NCI-H526 treated with DMSO at 0.1 percent for 48 hours (cell line): ENCODE data around the gene MAGEL2.
A peak's percentile ranks its signal among the peaks of the same experiment; 100 is the strongest.

Experiments used
- DNase-seq: peaks from one replicate; lab custom pipeline; 2025; lab: John Stamatoyannopoulos, UW

The MAGEL2 gene

GRCh38 chr15:23647421-23648370, at the start of gene MAGEL2:
Gene MAGEL2, minus strand, starts transcription at chr15:23647867. Its CDS starts 125 bp downstream, at chr15:23647742.
- no peak for DNase-seq

GRCh38 chr15:23695282-23695681, 47.6 kb upstream of the MAGEL2 start:
- no peak for DNase-seq

GRCh38 chr15:23694592-23694991, 46.9 kb upstream of the MAGEL2 start:
- no peak for DNase-seq

DNA sequence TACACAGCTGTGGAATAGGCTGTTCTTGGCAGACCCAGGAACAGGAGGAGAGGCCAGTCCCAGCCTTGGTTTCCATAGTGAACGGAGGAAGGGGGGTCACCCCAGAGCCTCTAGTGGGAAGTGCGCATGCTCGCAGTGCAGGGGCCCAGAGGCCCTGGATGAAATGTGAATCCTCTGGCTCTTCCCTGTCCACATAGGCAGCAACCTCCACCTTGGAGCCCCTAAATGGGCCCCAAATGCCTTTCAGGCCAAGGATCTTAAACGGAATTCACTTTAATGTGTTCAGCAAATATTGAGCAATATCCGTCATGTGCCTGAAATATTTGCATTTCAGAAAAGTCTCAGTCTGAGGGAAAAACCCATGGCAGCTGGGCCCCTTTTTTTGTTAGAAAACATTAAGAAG, 42.8 kb upstream of the MAGEL2 start:
- DNase-seq: peak; percentile 77

GRCh38 chr15:23690015-23690414, 42.3 kb upstream of the MAGEL2 start:
- no peak for DNase-seq

DNA sequence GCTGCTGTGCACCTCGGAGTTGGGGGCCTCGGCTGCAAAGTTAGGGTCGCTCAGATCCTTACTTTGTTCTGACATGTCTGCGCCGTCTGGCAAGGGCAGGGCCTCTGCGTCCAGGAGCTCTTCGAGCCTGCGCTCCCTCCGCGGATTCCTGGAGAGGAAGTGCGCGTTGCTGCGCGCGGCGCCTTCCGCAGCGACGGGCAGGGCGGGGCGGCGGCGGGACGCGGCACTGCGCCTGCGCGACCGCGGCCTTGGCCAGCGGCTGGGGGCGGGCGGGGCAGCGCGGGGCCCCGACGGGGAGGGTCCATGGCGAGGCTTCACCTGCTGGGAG, 39.4 kb upstream of the MAGEL2 start, which contains the start of gene NDN:
Gene NDN (minus strand): TSS at position 163 of the 328 bp plus-strand sequence. CDS start 88 bp downstream, at position 75.
- DNase-seq: no peak

DNA sequence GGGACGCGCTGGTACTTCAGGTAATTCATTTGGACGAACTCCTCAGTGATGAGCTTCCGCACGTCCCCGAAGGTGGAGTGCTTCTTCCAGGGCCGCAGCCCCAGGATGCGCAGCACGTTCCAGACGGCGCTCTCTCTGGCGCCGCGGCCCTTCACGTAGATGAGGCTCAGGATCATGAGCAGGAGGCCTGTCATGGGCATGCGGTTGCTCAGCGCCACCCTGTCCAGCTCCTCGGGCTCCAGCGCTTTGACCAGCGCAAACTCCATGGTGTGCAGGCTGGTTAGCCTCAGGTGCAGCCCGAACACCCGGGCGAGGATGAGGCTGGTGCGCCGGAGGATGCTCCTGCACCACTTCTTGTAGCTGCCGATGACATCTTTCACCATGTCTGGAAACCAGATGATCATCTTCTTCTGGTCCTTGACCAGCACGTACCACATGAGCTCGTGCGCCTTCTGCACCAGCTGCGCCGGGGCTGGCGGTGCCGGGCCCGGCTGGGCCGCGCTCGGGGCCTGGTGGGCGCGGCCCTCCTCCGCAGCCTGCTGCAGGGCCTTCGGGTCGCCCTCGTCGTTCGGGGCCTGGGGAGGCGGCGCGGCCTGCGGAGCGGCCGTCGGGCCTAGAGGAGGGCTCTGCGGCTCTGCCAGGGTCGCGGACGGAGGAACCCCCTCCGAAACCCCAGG, 38.9 kb upstream of the MAGEL2 start:
- DNase-seq: no peak

DNA sequence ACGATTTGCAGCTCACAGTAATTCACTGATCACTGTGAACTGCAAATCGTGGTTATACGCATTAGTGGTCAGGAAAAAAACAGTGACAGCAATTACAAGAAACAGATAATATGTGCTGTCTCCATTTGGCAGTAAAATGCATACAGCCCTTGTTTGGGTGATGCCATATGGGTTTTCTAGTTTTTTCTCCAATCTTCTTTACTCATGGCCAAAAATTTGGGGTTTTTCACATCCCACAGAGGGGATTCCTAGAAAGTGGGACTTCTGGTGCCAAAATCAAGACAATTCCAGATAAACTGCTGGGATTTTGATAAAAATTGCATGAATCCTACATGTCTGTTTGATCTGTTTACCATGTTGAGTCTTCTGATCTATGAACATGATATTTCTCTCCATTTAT, 23.8 kb upstream of the MAGEL2 start:
- no peak for DNase-seq

GRCh38 chr15:23670970-23671369, 23.3 kb upstream of the MAGEL2 start:
- DNase-seq: no peak

- DNase-seq: no peak
Measured at GRCh38 chr15:23663232-23663631, 15.6 kb upstream of the MAGEL2 start.

- DNase-seq: no peak
Measured at GRCh38 chr15:23648920-23649515, 1.4 kb upstream of the MAGEL2 start.

DNA sequence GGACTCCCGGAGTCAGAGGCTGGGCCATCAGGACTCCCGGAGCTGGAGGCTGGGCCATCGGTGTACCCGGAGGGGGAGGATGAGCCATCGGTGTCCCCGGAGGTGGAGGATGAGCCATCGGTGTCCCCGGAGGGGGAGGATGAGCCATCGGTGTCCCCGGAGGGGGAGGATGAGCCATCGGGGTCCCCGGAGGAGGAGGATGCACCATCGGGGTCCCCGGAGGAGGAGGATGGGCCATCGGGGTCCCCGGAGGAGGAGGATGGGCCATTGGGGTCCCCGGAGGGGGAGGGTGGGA, 719 bp downstream of the MAGEL2 start:
- no peak for DNase-seq

GRCh38 chr15:23646165-23647000, 1.3 kb downstream of the MAGEL2 start:
- DNase-seq: no peak

DNA sequence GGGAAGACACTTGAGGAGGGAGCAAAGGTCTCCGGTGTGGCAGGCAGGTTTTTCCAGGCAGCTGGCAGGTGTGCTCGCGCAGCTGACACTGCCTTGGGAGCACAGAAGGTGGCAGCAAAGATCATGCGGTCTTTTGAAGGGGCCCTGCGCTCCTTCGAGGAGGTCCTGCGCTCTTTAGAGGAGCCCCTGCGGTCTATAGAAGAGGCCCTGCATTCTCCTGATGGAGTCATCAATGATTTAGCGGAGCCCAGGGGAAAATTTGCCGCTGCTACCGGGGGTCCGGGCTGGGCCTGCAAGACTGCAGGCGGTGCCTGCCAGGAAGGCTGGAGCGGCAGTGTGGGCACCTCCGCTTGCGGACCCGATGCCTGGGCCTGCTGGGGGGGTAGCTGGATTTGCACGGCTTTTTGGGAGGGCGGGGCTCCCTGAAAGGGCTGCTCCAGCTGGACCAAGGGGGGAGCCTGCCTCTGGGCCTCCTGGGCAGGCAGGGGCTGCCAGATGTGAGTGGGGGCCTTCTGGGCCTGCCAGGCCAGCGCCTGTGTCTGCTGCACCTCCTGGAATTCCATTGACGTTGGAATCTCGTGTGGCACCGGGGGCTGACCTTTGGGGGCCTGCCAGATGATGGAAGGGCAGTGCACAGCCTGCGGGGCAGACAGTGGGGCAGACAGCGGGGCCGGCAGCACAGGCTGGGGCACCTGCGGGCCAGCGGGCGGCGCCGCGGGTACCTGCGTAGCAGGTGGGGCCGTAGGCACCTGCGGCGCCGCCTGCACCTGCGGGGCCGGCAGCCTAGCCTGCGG, 2.1 kb downstream of the MAGEL2 start:
- peak; percentile 20 for DNase-seq

DNA sequence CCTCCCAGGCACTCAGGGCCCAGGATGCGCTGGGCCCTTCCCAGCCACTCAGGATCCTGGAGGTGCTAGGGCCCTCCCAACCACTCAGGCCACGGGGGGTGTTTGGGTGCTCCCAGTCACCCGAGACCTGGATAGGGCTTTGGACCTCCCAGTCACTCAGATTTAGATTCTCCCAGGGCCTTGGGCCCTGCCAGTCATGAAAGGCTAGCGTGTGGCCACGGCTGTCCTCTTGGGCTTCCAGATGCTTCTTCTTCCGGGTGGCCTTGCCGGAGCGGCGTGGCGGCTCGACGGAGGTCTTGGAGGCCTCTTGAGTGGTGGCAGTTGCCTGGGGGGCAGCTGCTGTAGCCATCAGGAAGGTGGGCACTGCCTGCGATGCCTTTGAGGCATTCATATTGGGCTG, 2.8 kb downstream of the MAGEL2 start:
- DNase-seq: no peak

- peak; percentile 30 for DNase-seq
Measured at GRCh38 chr15:23642413-23643044, 5.1 kb downstream of the MAGEL2 start.

DNA sequence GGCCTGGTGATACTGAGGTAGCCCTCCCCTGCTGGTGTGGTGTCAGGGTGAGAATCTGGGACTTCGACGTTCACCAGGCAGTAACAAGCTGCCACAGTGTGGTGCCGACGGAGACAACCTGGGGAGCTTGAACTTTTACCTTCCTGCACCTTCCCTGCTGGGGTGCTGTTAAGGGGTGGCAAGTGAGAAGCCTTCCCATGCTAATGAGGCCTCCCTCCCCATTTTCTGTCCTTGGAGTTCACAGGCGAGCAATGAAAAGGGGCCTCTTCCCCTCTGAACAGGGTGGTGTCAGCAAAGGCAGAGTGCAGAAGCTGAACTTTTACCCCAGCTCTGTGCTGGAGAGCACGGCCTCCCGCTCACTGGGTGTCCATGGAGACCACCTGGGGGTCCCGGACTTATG, 13.5 kb downstream of the MAGEL2 start:
- no peak for DNase-seq

DNA sequence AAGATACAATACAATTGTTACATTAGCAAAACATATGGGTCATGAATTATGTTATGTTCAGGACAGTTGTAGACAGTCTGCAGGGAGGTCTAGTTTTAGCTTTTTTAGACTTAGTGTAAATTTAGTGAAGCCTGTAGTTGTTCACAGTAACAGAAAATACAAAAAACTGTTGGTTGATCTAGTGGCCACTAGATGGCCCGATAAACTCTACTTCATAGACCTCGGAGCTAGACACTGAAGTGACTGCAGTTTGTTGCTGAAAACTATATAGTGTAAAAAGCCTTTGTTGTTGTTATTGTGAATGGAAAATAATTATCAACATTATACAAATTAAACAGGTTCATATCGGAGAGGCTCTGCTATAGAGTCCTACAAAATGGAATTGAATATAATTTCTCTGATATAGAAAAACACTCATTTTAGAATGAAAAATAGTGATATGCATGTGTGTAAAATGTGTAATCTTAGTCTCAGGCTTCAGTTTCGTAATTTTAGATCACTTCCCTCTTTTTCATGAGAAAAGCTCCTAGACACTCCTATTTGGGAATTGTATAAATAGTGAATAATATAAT, 18.3 kb downstream of the MAGEL2 start:
- no peak for DNase-seq

- DNase-seq: no peak
Measured at GRCh38 chr15:23628612-23629233, 18.9 kb downstream of the MAGEL2 start.

DNA sequence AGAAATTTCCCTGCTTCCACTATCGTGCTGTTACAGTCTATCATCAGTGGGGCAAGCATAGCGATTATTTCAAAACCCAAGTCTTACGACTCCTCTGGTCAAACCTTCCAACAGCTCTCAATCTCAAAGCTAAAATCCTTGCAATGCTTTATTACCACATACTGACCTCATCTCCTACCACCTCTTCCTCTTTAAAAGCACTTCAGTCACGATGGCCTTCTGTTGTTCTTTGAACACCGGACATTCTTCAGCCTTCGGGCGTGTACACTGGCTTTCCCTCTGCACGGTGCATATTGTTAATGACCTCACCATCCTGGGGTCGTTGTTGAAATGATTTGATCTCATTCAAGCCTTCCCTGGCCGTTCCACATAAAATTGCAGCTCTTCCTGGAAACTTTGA, 31.1 kb downstream of the MAGEL2 start:
- no peak for DNase-seq
